ENCODE measurements around the gene SHISA6.

DNA sequence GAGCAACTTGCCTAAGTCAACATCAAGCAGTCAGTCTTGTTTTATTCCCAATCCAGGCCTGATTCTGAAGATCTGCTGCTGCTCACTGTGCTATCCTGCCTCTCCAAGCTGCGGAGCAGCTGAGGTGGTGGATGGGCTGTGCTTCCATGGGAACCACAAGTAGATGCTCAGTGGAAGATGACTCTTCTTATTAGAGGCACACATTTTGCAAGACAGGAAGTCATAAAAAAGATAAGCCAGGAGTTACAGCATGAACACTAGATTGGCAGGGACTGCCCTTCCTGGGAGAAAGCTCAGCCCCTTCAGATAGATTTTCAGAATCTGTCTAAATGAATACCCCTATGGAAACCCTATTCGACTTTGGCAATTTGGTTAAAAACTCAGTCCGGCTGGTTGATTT is 143.1 kb downstream of the SHISA6 start:
- TF ChIP-seq, protein P1, sequence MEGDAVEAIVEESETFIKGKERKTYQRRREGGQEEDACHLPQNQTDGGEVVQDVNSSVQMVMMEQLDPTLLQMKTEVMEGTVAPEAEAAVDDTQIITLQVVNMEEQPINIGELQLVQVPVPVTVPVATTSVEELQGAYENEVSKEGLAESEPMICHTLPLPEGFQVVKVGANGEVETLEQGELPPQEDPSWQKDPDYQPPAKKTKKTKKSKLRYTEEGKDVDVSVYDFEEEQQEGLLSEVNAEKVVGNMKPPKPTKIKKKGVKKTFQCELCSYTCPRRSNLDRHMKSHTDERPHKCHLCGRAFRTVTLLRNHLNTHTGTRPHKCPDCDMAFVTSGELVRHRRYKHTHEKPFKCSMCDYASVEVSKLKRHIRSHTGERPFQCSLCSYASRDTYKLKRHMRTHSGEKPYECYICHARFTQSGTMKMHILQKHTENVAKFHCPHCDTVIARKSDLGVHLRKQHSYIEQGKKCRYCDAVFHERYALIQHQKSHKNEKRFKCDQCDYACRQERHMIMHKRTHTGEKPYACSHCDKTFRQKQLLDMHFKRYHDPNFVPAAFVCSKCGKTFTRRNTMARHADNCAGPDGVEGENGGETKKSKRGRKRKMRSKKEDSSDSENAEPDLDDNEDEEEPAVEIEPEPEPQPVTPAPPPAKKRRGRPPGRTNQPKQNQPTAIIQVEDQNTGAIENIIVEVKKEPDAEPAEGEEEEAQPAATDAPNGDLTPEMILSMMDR (IDR thresholded peaks at IDR 0.05; ENCODE audit: insufficient read depth, low read depth, low read length), result no peak
- no peak for TF ChIP-seq EZH2 (IDR thresholded peaks at IDR 0.05; ENCODE audit: insufficient read depth, low read length)

Measured in astrocyte (in vitro differentiated cells and primary cell).